Peyer's patch (tissue), 4 donors: Measurements from ENCODE around the gene PBX1.

Source experiments
- CTCF ChIP-seq, 6 experiments: fragments of 450-650 bp in 4 of 6; fragments of 200-600 bp in 2 of 6; sonication (generic) in 1 of 6; IDR thresholded peaks; one replicate each; pipeline ENCODE4 v1.5.1; 2017 to 2019; ENCODE audit warnings: antibody characterized with exemption in 6 of 6, mild to moderate bottlenecking in 3 of 6, moderate library complexity in 1 of 6
- POLR2A ChIP-seq, 2 donors: fragments of 450-650 bp; IDR thresholded peaks; one replicate each; pipeline ENCODE4 v1.5.1; 2017; ENCODE audit warnings: antibody characterized with exemption in 2 of 2, mild to moderate bottlenecking in 2 of 2, moderate library complexity in 2 of 2

GRCh38 chr1:164675342-164675904, 116.4 kb downstream of the PBX1 start:
- TF ChIP-seq CTCF (IDR thresholded peaks at IDR 0.05): no peak
- TF ChIP-seq POLR2A (IDR thresholded peaks at IDR 0.05): no peak
